ENCODE data around the gene NHS. TPM values are rescaled to one million over a fixed set of nuclear protein-coding genes. Genes with fewer than 3 reads are reported as not detected.
"Not testable (repeated sequence)": the region's sequence is repeated elsewhere in the genome, so short reads cannot be mapped to it uniquely, and the experiment has no call there.

Gene NHS
- polyA plus RNA-seq, 1 donor (not counting 4 experiments of a cell fraction or from before 2014, with no cell fraction given): 5.4 TPM

GRCh38 chrX:17443556-17443955, 68.6 kb downstream of the NHS start:
- no peaks in the 10 kb centered on the region for H3K9me1 ChIP-seq (ENCODE audit: control insufficient read depth, extremely low read depth, insufficient read depth, low read length)
- FAIRE-seq: no peak
- dilution Hi-C loops (cut with MboI; ENCODE audit: extremely low pct_ligation_motif_present, low sequenced_read_pairs): no loop called here

GRCh38 chrX:17446269-17446668, 71.3 kb downstream of the NHS start:
- Histone ChIP-seq H3K4me1 (ENCODE audit: control insufficient read depth, extremely low read depth, insufficient read depth, low read length) (peaks cover 11% of the 10 kb centered on the region), H3K79me2 (ENCODE audit: control insufficient read depth, insufficient read depth, low read length) (peaks cover 22% of the 10 kb centered on the region)
- FAIRE-seq; H3K4me3 ChIP-seq (ENCODE audit: control insufficient read depth in 2 of 3, extremely low read depth in 1 of 3, insufficient read depth in 2 of 3, low read depth in 1 of 3, low read length in 3 of 3); dilution Hi-C loops (cut with MboI; ENCODE audit: extremely low pct_ligation_motif_present, low sequenced_read_pairs); H2AFZ ChIP-seq (ENCODE audit: control insufficient read depth, low read length); H4K20me1 ChIP-seq (ENCODE audit: control insufficient read depth, extremely low read depth, insufficient read depth, low read length); DNase-seq (ENCODE audit: low read depth, low spot score); H3K27ac ChIP-seq (ENCODE audit: control insufficient read depth, insufficient read depth, low read length); H3K27me3 ChIP-seq (ENCODE audit: control insufficient read depth, extremely low read depth, insufficient read depth, low read length); H3K4me2 ChIP-seq (ENCODE audit: control insufficient read depth, extremely low read depth, insufficient read depth, low read depth, low read length); H3K9ac ChIP-seq (ENCODE audit: control insufficient read depth, extremely low read depth, insufficient read depth, low read length); H3K9me1 ChIP-seq (ENCODE audit: control insufficient read depth, extremely low read depth, insufficient read depth, low read length); H3K9me3 ChIP-seq (ENCODE audit: control insufficient read depth, low read depth, low read length); H3K36me3 ChIP-seq (ENCODE audit: control insufficient read depth in 2 of 2, extremely low read depth in 1 of 2, insufficient read depth in 2 of 2, low read length in 2 of 2): not testable (repeated sequence)

More at GRCh38 chrX:17443556-17443955, 68.6 kb downstream of the NHS start:
- Histone ChIP-seq H3K27me3 (ENCODE audit: control insufficient read depth, extremely low read depth, insufficient read depth, low read length) (no peaks in the 10 kb centered on the region), H4K20me1 (ENCODE audit: control insufficient read depth, extremely low read depth, insufficient read depth, low read length) (no peaks in the 10 kb centered on the region), H3K36me3 (ENCODE audit: control insufficient read depth in 2 of 2, extremely low read depth in 1 of 2, insufficient read depth in 2 of 2, low read length in 2 of 2) (no peaks in the 10 kb centered on the region), H3K79me2 (ENCODE audit: control insufficient read depth, insufficient read depth, low read length) (peaks cover 29% of the 10 kb centered on the region), H3K27ac (ENCODE audit: control insufficient read depth, insufficient read depth, low read length) (no peak overlapping the region), H3K9ac (ENCODE audit: control insufficient read depth, extremely low read depth, insufficient read depth, low read length) (no peak overlapping the region), H2AFZ (ENCODE audit: control insufficient read depth, low read length) (no peak overlapping the region), H3K4me3 (ENCODE audit: control insufficient read depth in 2 of 3, extremely low read depth in 1 of 3, insufficient read depth in 2 of 3, low read depth in 1 of 3, low read length in 3 of 3) (no peak overlapping the region), H3K9me3 (ENCODE audit: control insufficient read depth, low read depth, low read length) (no peaks in the 10 kb centered on the region), H3K4me2 (ENCODE audit: control insufficient read depth, extremely low read depth, insufficient read depth, low read depth, low read length) (no peak overlapping the region), H3K4me1 (ENCODE audit: control insufficient read depth, extremely low read depth, insufficient read depth, low read length) (peaks cover 16% of the 10 kb centered on the region)
- TF ChIP-seq EZH2 (IDR thresholded peaks at IDR 0.05; ENCODE audit: low read length): no peak
- TF ChIP-seq, protein P1, sequence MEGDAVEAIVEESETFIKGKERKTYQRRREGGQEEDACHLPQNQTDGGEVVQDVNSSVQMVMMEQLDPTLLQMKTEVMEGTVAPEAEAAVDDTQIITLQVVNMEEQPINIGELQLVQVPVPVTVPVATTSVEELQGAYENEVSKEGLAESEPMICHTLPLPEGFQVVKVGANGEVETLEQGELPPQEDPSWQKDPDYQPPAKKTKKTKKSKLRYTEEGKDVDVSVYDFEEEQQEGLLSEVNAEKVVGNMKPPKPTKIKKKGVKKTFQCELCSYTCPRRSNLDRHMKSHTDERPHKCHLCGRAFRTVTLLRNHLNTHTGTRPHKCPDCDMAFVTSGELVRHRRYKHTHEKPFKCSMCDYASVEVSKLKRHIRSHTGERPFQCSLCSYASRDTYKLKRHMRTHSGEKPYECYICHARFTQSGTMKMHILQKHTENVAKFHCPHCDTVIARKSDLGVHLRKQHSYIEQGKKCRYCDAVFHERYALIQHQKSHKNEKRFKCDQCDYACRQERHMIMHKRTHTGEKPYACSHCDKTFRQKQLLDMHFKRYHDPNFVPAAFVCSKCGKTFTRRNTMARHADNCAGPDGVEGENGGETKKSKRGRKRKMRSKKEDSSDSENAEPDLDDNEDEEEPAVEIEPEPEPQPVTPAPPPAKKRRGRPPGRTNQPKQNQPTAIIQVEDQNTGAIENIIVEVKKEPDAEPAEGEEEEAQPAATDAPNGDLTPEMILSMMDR (optimal IDR thresholded peaks at IDR 0.05 in 1 of 3, IDR thresholded peaks at IDR 0.05 in 1 of 3, conservative IDR thresholded peaks at IDR 0.05 in 1 of 3; ENCODE audit: extremely low read depth in 1 of 3, insufficient read depth in 2 of 3, low read length in 3 of 3): no peak
- DNase-seq (ENCODE audit: low read depth, low spot score): no peak

DNA sequence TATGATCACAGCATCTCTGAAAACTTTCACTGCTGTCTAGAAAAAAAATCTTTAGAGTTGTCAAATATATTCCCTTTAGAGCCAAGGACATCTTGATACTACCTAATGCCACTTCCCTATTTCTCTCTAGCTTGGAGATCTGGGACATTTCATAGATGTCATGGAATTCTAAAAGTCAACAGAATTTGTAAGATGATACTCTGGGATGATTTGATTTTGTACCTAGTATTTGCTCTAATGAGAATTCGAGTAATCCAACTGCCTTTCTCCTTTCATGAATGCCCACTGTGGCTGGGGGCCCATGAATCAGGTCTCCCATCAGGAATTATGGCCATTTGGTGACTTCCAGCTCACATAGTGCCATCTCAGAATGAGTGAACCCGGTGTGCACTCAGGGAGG, 73.2 kb downstream of the NHS start:
- no peak for FAIRE-seq
- DNase-seq (ENCODE audit: low read depth, low spot score): no peak
- Histone ChIP-seq H3K4me3 (ENCODE audit: control insufficient read depth in 2 of 3, extremely low read depth in 1 of 3, insufficient read depth in 2 of 3, low read depth in 1 of 3, low read length in 3 of 3) (no peak overlapping the region), H3K79me2 (ENCODE audit: control insufficient read depth, insufficient read depth, low read length) (peaks cover 20% of the 10 kb centered on the region), H3K9me3 (ENCODE audit: control insufficient read depth, low read depth, low read length) (no peaks in the 10 kb centered on the region), H3K27me3 (ENCODE audit: control insufficient read depth, extremely low read depth, insufficient read depth, low read length) (no peaks in the 10 kb centered on the region), H3K27ac (ENCODE audit: control insufficient read depth, insufficient read depth, low read length) (no peak overlapping the region), H3K4me2 (ENCODE audit: control insufficient read depth, extremely low read depth, insufficient read depth, low read depth, low read length) (no peak overlapping the region), H3K4me1 (ENCODE audit: control insufficient read depth, extremely low read depth, insufficient read depth, low read length) (no peaks in the 10 kb centered on the region), H3K36me3 (ENCODE audit: control insufficient read depth in 2 of 2, extremely low read depth in 1 of 2, insufficient read depth in 2 of 2, low read length in 2 of 2) (no peaks in the 10 kb centered on the region), H3K9me1 (ENCODE audit: control insufficient read depth, extremely low read depth, insufficient read depth, low read length) (no peaks in the 10 kb centered on the region), H2AFZ (ENCODE audit: control insufficient read depth, low read length) (no peak overlapping the region), H4K20me1 (ENCODE audit: control insufficient read depth, extremely low read depth, insufficient read depth, low read length) (no peaks in the 10 kb centered on the region), H3K9ac (ENCODE audit: control insufficient read depth, extremely low read depth, insufficient read depth, low read length) (no peak overlapping the region)
- dilution Hi-C loops (cut with MboI; ENCODE audit: extremely low pct_ligation_motif_present, low sequenced_read_pairs): no loop called here
- no peak for TF ChIP-seq EZH2 (IDR thresholded peaks at IDR 0.05; ENCODE audit: low read length)
- TF ChIP-seq, protein P1 (optimal IDR thresholded peaks at IDR 0.05 in 1 of 3, IDR thresholded peaks at IDR 0.05 in 1 of 3, conservative IDR thresholded peaks at IDR 0.05 in 1 of 3; ENCODE audit: extremely low read depth in 1 of 3, insufficient read depth in 2 of 3, low read length in 3 of 3): no peak
